HG03460 (cell line): ENCODE data around the gene ADGRA1.
"Not testable (repeated sequence)": the region's sequence is repeated elsewhere in the genome, so short reads cannot be mapped to it uniquely, and the experiment has no call there.

Experiments used
- ATAC-seq: cut with Tn5 transposase; IDR thresholded peaks from one replicate; pipeline ENCODE4 v1.9.1; 2021; ENCODE audit not compliant: unreplicated experiment

The ADGRA1 gene

DNA sequence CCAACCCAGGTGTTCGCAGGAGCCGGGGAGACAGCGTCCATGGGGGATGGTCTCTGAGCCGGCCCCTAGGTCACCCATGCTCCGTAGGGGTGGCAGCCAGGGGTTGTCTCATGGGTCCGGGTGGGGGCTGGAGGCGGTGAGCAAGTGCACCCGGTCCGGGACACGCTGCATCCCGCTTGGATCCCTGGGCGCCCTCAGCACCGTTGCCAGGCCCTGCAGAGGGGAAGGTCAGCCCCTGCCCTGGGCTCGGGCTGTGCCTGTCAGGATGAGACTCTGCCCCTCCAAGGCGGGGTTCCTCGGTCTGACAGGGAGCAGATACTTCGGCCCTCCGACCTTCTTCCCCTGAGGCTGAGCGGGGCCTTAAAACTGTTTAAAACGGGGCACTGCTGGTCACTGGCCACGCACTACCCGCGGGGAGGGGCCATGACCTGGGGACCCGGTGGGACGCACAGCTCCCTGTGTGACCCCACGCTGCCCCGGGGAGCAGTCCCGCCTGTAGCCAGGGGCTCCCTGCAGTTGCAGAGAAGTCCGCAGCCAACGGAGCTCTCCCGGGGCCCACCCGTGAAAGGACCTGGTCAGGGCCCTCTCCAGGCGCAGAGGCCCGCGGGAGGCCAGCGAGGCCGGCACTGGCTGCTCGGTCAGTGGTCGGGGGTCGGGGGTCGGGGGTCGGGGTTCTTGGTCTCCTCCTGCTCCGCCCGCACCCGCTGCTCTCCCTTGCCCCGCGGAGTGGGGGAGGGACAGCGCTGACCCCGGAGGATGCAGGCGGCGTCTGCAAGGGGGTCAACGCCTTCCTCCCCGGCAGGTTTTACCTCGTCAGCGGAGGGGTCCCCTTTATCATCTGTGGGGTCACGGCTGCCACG lies 38.9 kb downstream of the ADGRA1 start:
- no peak for ATAC-seq

DNA sequence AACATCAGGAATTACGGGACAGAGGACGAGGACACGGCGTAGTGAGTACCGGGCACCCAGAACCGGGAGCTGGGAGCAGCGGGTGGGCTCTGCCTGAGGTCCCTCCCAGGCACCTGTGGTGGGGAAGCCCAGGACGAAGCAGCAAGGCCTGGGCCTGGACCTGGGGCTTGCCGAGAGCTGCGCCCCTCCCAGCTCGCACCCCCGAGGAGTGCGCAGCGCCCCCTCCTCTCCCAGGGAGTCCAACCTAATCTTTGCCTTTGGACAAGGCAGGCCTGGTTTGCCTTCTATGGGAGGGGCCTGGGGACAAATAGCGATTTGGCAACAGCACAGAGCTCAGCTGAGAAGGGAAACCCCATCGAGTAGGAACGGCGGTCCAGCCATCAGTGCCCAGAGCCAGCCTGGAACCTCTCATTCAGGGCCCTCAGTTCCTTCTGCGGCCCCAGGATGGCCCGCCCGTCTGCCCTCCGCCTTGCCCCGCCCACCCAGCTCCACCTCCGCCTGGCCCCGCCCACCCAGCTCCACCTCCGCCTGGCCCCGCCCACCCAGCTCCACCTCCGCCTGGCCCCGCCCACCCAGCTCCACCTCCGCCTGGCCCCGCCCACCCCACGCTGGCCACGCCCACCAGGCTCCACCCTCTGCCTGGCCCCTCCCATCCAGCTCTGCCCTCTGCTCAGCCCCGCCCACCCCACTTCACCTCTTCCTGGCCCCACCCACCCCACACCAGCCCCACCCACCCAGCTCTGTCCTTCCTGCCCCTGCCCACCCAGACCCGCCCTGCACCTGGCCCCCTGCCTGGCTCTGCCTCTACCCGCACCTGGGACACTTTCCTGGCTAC lies 39.8 kb downstream of the ADGRA1 start:
- no peak for ATAC-seq

DNA sequence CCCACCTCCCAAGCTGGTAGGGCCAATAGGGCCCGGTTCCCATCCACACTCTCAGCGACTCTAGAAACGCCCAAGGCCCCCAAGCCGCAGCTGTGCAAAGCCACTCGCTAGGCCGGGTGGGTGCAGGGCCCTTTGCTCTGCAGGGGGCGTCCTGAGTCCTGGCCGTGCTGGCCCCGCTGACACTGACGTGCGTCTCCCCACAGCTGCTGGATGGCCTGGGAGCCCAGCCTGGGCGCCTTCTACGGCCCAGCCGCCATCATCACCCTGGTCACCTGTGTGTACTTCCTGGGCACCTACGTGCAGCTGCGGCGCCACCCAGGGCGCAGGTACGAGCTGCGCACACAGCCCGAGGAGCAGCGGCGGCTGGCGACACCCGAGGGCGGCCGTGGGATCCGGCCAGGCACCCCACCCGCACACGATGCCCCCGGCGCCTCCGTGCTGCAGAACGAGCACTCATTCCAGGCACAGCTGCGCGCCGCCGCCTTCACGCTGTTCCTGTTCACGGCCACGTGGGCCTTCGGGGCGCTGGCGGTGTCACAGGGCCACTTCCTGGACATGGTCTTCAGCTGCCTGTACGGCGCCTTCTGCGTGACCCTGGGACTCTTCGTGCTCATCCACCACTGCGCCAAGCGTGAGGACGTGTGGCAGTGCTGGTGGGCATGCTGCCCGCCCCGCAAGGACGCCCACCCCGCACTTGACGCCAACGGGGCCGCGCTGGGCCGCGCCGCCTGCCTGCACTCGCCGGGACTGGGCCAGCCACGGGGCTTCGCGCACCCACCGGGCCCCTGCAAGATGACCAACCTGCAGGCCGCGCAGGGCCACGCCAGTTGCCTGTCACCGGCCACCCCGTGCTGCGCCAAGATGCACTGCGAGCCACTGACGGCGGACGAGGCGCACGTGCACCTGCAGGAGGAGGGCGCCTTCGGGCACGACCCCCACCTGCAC lies 40.7 kb downstream of the ADGRA1 start:
- ATAC-seq = no peak

DNA sequence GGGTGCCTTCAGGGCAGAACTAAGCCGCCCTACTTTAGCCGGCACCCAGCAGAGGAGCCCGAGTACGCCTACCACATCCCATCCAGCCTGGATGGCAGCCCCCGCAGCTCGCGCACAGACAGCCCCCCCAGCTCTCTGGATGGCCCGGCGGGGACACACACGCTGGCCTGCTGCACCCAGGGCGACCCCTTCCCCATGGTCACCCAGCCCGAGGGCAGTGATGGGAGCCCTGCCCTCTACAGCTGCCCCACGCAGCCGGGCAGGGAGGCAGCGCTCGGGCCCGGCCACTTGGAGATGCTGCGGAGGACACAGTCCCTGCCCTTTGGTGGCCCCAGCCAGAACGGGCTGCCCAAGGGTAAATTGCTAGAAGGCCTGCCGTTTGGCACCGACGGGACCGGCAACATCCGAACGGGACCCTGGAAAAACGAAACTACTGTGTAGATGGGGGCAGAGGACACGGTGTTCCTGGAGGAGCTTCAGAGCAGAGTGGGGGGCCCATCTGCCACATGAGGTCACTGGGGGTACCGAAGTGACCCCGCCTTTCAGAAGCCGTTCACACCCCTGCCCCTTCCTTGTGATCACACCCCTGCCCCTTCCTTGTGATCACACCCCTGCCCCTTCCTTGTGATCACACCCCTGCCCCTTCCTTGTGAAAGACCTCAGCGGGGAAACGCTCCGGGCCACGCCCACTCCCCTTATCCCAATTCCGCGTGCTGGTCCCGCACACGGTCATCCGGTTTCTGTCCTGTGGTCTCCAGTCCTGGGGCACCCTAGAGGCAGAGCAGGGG lies 41.5 kb downstream of the ADGRA1 start:
- ATAC-seq = no peak

DNA sequence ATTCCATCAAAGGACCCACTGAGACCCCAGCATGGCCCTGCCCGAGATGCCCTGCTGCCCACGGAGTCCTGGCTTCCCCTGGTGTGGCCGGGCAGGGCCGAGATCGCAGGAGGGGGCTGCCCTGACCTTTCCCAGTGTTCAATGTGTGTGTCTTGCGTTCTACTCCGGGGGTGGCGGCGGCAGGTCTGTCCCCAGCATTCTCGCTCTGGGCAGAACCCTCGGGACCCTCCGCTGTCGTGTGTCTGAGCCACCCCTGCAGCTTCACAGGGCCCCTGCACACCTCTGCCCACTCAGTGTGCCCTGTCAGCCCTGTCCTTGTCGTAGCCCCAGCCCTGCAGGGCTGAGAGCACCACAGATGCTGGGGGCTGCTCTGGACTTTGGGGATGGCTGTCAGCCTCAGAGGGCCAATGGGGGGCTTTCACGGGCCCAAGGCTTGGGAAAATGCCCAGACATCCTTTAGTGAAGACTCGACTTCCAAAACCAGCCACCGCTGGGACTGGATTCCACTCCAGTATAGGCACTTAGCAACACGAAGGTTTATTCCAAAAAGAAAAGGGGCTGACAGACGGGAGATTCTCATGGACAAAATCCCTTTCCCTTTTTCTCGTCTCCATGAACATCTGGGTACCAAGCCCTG lies 42.3 kb downstream of the ADGRA1 start:
- ATAC-seq = no peak

DNA sequence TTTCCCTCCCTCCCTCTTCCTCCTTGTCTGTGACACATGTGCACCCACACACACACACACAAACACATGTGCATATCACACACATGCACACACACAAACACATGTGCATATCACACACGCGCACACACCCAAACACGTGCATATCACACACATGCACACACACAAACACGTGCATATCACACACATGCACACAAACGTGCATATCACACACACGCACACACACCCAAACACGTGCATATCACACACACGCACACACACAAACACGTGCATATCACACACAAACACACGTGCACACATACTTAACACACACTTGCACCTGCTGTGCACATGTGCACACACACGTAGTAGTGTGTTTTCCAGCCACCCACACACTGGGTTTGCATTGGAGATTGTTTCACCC lies 42.9 kb downstream of the ADGRA1 start:
- ATAC-seq = no peak

DNA sequence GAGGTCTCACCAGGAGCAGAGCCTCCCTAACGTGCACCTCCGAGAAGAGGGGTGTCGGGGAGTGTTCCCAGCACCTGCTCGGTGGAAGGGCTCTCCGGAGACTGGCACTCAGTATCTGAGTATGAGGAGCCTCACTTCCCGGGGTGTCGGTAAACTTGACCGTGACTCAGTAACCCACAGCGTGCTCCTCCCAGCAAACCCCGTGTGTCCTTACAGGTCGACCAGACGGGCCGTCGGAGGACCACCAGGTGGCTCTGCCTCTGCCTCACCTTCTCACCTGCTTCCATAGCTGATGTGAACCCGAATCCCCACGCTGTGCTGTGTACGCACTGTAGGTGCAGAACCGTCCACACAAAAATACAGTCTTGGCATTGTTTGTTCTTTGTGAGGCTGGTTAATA lies 43.3 kb downstream of the ADGRA1 start:
- ATAC-seq = no peak

DNA sequence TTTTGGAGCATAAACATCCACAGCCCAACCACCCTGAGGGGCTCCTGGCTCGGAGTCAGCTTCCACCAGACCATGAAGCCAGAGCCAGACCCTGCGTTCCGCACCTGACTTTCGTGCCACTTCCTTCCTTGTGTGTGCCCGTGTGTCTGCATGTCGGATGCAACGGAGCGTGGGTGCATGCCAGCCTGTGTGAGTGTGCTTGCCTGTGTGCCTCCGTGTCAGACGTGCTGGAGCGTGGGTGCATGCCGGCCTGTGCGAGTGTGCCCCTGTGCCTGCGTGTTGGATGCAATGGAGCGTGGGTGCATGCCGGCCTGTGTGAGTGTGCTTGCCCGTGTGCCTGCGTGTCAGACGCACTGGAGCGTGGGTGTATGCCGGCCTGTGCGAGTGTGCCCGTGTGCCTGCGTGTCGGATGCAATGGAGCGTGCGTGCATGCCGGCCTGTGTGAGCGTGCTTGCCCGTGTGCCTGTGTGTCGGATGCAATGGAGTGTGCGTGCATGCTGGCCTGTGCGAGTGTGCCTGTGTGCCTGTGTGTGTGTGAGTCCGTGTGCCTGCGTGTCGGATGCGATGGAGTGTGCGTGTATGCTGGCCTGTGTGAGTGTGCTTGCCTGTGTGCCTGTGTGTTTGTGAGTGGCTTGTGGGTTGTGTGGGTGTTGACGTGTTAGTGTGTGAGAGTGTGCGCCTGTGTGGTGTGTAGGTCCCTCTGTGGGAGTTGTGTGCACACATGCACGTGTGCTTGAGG lies 44.2 kb downstream of the ADGRA1 start:
- ATAC-seq = no peak

DNA sequence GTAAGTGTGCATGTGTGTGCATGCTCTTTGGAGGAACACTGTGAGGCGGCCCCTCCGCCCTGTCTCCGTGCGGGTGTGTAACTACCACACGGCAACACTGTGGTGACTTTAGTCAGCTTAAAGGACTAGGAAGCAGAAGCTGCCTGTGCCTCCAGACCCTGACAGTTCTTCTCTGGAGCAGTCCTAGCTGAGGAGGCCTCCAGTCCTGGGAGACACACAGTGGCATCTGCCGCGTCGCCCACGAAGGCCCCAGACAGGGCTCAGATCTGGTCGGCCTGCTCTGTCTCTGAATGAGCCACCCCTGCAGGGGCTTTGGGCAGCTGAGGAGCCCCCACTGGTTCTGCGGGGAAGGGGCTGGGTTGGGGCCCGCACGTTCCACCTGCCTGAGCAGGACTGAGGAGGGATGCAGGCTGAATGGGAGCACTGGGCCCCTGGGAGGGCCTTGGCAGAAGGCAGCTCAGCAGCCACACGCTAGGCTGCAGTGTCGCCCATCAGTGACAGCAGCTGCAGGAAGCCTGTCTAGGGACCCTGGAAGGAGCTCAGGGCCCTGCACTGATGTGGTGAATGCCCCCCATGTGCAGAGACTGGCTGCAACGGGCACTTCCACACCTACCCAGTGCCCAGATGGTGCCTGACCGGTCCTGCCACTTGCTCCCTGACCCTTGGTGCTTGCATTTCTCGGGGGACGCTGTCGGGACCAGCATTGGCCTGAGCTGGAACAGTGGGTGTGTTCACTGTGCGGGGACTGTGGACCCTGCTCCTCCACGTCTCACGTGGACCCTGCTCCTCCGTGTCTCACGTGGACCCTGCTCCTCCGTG lies 45.0 kb downstream of the ADGRA1 start:
- ATAC-seq = no peak

DNA sequence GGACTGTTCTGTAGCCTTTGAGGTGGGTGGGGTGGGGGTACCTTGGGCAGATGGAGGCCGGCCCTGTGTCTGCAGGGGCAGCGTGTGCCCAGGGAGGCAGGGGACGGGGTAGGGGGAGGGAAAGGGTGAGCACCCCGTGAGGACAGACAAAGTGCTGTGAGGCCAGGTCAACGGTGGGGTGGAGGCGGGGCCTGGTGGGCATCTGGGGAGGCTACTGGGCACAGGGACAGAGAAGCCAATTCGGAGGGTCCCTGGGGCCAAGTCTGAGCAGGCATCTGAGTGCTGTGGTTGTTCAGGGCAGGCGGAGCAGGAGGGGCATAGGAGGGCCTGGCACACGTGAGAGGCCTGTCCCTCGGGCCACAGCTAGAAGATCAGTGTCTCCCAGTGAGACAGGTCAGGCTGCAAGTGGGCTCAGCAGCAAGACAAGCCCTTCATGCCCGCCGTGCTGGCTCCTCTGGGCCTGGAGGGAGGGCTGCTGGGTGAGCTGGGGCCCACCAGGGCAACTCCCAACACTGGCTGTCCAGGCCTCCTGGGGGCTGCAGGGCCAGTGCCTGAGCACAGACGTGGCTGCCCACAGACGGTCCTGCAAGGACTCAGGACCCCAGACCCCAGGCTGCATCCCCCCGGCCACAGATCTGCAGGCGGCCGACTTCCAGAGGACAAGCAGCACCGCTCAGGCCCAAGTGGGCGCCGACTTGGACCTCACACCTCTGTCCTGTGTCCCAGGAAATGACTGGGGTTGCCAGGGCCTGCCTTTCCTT lies 45.9 kb downstream of the ADGRA1 start:
- no peak for ATAC-seq

DNA sequence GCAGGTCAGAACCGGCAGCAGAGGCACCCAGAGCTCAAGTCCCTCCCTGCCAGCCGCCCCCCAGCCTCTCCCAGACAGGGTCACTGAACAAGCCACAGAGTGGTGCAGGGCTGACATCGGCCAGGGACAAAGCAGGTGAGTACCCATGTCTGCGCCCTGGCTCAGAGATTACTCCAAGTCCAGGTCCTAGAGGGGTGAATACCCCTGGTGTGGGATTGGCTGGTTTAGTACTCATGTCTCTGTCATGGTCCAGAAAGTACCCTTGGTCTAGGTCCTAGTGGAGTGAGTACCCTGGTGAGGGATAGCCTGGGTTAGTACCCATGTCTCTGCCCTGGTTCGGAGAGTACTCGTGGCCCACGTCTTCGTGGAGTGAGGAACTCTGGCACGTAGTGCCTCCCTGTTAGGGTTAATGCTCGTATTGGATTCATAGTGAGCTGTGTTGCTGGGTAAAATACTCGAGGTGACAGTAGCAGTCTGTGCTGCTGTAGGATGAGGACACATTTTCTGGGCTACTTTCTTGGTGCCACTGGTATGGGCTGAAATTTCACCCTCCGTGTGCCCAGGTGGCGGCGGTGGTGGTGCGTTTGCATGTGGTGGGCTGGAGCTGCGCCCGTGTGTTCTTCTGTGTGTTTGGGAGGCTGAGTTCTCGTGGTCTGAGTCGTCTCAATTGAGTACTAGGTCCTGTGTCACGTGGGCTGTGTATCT lies 46.8 kb downstream of the ADGRA1 start:
- no peak for ATAC-seq

DNA sequence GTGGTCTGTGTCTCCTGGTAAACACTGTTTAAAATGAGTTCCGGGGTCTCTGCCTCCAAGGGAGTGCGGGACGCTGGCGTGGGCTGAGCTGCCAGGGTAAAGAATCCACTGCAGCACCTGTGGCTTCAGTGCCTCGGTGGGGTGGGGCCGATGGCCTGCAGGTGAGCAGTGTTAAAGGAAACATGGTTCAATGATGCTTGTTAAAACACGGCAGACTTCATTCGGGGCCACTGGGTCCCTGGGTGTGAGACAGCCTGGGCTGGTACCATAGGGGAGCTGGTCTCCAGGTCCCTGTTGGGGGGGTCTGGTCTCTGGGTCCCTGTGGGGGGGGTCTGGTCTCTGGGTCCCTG lies 47.4 kb downstream of the ADGRA1 start:
- no peak for ATAC-seq

DNA sequence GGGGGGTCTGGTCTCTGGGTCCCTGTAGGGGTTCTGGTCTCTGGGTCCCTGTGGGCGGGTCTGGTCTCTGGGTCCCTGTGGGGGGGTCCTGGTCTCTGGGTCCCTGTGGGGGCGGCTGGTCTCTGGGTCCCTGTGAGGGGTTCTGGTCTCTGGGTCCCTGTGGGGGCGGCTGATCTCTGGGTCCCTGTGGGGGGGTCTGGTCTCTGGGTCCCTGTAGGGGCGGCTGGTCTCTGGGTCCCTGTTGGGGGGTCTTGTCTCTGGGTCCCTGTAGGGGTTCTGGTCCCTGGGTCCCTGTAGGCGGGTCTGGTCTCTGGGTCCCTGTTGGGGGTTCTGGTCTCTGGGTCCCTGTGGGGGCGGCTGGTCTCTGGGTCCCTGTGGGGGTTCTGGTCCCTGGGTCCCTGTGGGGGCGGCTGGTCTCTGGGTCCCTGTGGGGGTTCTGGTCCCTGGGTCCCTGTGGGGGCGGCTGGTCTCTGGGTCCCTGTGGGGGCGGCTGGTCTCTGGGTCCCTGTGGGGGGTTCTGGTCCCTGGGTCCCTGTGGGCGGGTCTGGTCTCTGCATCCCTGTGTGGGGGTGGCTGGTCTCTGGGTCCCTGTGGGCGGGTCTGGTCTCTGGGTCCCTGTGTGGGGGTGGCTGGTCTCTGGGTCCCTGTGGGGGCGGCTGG lies 49.9 kb downstream of the ADGRA1 start:
- not testable (repeated sequence) for ATAC-seq

DNA sequence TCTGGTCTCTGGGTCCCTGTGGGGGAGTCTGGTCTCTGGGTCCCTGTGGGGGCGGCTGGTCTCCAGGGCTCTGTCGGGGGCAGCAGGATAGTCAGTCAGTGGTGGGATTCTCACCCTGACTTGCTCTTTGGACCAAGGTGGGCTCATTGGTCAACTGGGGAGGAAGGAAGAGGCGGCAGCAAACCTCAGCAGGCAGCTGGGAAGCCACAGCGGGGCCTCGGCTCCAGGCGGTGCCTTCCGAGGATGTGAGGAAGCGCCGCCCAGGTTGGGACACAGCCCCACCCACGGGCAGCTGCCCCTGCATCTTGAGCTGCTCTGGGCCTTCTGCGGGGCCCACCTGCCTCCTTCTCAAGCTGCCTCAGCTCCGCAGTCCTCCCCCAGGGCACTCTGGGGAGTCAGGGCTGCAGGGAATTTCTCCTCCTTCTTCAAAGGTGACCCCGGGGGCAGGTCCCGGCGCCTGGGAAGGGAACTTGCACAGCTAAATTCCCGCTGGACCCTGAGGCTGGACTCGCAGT lies 51.9 kb downstream of the ADGRA1 start:
- no peak for ATAC-seq

DNA sequence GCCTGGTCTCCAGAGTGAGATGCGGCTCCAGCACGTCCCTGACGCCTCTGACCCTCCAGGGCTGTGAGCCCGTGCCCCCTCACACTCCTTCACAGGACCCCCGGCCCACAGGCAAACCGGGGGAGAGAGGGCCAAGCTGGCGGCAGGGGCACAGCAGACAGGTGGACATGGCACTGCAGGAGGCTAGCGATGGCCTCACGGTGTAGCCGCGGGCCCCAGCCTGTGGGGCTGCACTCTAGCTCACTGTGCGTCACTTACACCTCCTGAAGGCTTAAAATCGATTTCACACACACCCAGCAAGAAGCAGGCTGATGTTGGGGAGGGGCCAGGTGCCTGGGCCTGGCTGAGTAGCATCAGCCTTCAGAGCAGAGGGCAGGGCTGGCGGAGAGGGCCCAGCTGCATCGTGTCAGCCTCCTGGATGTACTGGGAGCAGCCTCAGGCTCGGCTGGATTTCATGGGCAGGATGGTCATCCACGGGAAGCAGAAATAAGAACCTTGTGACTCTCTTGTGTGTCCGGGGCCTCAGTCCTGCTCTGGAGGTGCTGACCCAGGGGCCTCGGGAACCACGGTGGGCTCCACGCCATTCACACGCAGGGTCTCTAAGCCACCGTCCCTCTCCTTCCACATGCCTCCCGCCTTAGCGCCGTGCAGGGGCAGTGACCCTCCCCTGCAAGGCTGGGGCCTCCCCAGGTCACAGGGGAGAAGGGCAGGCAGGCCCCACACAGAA lies 52.9 kb downstream of the ADGRA1 start:
- ATAC-seq = no peak
